Nephron (organoid): Measurements from ENCODE around the gene SUCNR1.
"Not testable (repeated sequence)": the region's sequence is repeated elsewhere in the genome, so short reads cannot be mapped to it uniquely, and the experiment has no call there.

Experiments
- H3K27ac Mint-ChIP-seq, 3 experiments: 2 replicates each; pipeline ENCODE4 v1.8.0; 2020; ENCODE audit warnings: mixed read lengths in 3 of 3, mild to moderate bottlenecking in 2 of 3, moderate library complexity in 1 of 3
- H3K27me3 Mint-ChIP-seq: 2 replicates; pipeline ENCODE4 v1.8.0; 2021; ENCODE audit warnings: low read depth, mild to moderate bottlenecking, moderate library complexity, mixed read lengths
- H3K36me3 Mint-ChIP-seq: 2 replicates; pipeline ENCODE4 v1.8.0; 2020; ENCODE audit warnings: low read depth, mixed read lengths
- H3K4me1 Mint-ChIP-seq: 2 replicates; pipeline ENCODE4 v1.8.0; 2020; ENCODE audit warnings: mixed read lengths
- H3K4me3 Mint-ChIP-seq, 3 experiments: 2 replicates each; pipeline ENCODE4 v1.8.0; 2020; ENCODE audit warnings: mild to moderate bottlenecking in 3 of 3, mixed read lengths in 3 of 3, moderate library complexity in 2 of 3
- H3K9me3 Mint-ChIP-seq: 2 replicates; pipeline ENCODE4 v1.8.0; 2020; ENCODE audit warnings: mixed read lengths
- TF ChIP-seq, protein P1 (sequence below), 3 experiments: fragments of 200-600 bp; sonication (generic); IDR thresholded peaks; one replicate each; pipeline ENCODE4 v1.5.0; 2021; ENCODE audit warnings: antibody characterized with exemption in 3 of 3; ENCODE audit not compliant: unreplicated experiment in 3 of 3

The SUCNR1 gene

DNA sequence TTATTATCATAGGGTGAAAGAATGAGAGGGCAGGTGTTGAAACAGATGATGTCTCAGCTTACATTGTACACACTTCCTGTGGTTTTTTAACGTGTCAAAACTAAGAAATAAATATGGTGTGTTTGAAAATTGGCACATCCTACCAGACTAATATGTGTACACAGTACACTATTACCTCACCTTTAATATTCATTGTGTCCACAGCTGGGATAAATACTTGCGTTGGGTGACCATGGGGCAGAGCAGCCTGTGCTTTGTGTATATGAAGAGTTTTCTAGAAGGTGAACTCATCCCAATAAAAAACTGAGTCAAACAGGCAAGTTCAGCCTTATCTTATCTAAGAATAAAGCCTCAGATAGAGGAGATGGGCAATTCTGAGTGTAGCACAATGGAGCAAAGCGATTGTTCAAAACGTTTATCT, 17.3 kb downstream of the SUCNR1 start:
- Mint-ChIP-seq H3K9me3 (no peaks in the 10 kb centered on the region), H3K4me1 (peaks cover 6% of the 10 kb centered on the region), H3K27ac (no peak overlapping the region), H3K4me3 (no peak overlapping the region), H3K27me3 (no peaks in the 10 kb centered on the region), H3K36me3 (no peaks in the 10 kb centered on the region)
- TF ChIP-seq, protein P1, sequence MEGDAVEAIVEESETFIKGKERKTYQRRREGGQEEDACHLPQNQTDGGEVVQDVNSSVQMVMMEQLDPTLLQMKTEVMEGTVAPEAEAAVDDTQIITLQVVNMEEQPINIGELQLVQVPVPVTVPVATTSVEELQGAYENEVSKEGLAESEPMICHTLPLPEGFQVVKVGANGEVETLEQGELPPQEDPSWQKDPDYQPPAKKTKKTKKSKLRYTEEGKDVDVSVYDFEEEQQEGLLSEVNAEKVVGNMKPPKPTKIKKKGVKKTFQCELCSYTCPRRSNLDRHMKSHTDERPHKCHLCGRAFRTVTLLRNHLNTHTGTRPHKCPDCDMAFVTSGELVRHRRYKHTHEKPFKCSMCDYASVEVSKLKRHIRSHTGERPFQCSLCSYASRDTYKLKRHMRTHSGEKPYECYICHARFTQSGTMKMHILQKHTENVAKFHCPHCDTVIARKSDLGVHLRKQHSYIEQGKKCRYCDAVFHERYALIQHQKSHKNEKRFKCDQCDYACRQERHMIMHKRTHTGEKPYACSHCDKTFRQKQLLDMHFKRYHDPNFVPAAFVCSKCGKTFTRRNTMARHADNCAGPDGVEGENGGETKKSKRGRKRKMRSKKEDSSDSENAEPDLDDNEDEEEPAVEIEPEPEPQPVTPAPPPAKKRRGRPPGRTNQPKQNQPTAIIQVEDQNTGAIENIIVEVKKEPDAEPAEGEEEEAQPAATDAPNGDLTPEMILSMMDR (IDR thresholded peaks at IDR 0.05; ENCODE audit: unreplicated experiment in 3 of 3) = no peak

DNA sequence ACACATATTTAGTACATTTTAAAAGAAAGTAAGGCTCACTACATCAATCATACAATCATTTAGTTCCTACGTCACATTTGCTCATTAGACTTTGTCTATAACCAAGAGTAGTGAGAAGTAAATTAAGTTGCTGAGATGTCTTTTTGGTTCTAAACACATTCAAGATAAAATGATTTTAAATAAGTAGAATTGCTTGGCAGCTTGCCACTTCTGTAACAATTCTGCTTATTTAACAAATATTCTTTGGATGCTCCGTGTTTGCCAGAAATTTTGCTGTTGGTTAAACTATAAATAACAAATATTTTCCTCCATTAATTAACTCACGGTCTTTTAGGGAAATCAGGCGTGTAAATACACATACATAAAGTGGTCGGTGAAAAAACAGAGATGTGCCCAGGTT, 18.3 kb downstream of the SUCNR1 start:
- Mint-ChIP-seq H3K4me1 (peaks cover 9% of the 10 kb centered on the region), H3K4me3 (no peak overlapping the region), H3K9me3 (no peaks in the 10 kb centered on the region), H3K27ac (no peak overlapping the region), H3K36me3 (no peaks in the 10 kb centered on the region), H3K27me3 (no peaks in the 10 kb centered on the region)
- TF ChIP-seq, protein P1 (IDR thresholded peaks at IDR 0.05; ENCODE audit: unreplicated experiment in 3 of 3) = no peak

DNA sequence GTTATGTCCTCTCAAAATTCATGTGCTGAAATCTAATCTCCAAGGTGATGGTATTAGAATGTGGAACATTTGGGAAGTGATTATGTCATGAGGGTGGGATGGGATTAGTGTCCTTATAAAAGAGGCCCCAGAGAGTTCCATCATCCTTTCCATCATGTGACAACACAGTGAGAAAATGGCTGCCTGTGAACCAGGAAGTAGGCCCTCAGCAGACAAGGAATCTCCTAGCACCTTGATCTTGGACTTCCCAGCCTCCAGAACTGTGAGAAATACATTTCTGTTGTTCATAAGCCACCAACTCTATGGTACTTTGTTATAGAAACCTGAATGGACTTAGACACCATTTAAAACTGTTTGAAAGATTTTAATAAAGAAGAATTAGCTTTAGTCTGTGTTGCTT, 20.8 kb downstream of the SUCNR1 start:
- H3K9me3 Mint-ChIP-seq = no peaks in the 10 kb centered on the region
- TF ChIP-seq, protein P1 (IDR thresholded peaks at IDR 0.05; ENCODE audit: unreplicated experiment in 3 of 3) = no peak
- H3K27ac Mint-ChIP-seq = no peak overlapping the region
- no peaks in the 10 kb centered on the region for H3K36me3 Mint-ChIP-seq
- H3K4me3 Mint-ChIP-seq = no peak overlapping the region
- H3K4me1 Mint-ChIP-seq = peaks cover 9% of the 10 kb centered on the region
- peaks cover 3% of the 10 kb centered on the region for H3K27me3 Mint-ChIP-seq

DNA sequence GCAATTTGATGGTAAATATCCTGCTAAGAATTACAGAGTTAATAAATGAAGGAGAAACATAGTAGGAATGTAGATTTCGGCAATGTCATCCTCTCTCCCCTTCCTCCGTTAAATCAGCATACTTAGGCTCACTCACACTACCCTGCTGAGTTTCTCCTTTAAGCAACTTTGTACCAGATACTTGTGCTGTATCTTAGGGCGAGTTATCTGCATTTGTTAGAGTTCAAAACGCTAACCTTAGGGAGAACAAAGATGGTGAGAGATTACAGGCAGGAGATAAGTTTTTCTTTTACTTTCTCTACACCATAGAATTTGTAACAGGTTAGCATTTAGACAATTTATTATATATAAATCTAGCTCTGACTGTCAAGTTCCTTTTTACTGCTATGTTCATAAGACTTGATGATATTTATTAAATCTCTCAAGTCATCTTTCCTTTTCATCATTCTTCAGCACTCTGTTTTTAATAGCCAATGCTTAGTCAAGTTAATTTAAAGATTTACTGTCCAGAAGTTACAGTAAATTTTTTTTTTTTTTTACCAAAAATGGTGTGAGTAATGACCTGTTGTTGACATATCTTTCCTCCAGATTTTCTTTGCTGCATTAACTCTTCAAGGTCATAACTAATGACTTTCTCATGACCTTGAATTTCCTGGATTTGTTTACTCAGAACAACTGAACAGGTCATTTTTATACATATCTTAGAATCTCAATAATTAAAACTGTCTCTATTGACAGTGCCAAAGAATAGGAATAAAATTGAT, 22.2 kb downstream of the SUCNR1 start:
- Mint-ChIP-seq H3K36me3 (no peaks in the 10 kb centered on the region), H3K4me1 (peaks cover 14% of the 10 kb centered on the region), H3K4me3 (no peak overlapping the region), H3K27ac (peak overlapping the region in 1 of 3 experiments; percentile 3), H3K9me3 (no peaks in the 10 kb centered on the region), H3K27me3 (peaks cover 3% of the 10 kb centered on the region)
- TF ChIP-seq, protein P1 (IDR thresholded peaks at IDR 0.05; ENCODE audit: unreplicated experiment in 3 of 3) = no peak

DNA sequence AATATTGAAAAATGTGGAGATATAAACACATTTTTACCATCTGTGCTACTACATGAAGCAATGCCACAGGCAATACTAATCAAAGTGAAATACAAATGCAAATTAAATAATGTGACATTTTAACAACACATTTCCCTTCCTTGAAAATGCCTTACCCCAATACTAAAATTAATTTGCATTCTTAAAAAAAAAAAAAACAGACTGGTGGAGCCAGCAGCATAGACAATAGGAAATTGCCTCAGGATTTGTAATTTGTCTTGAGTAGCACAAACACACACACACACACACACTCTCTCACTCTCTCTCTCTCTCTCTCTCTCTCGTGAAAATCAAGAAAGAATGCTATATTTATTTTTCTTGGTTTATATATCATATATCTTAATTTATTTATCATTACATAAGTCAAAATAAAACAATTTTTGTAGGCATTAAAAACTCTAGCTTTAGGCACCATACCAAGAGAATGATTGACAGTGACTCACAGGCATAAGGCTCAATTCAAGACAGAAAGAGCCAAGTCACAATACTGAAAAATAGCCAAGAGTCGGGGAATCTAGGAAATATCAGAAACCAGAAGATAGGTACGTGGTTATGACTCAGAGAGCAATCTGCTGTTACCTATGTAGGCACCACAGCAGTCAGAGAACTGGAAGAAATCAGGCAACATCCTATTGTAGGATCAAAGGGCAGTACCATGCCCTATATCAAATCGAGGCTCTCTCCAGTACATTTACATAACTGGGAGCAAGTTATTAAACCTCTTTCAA, 23.0 kb downstream of the SUCNR1 start:
- Mint-ChIP-seq H3K27me3 (peaks cover 3% of the 10 kb centered on the region), H3K27ac (no peak overlapping the region), H3K36me3 (no peaks in the 10 kb centered on the region), H3K4me1 (peaks cover 17% of the 10 kb centered on the region), H3K4me3 (no peak overlapping the region), H3K9me3 (no peaks in the 10 kb centered on the region)
- TF ChIP-seq, protein P1 (IDR thresholded peaks at IDR 0.05; ENCODE audit: unreplicated experiment in 3 of 3) = no peak

DNA sequence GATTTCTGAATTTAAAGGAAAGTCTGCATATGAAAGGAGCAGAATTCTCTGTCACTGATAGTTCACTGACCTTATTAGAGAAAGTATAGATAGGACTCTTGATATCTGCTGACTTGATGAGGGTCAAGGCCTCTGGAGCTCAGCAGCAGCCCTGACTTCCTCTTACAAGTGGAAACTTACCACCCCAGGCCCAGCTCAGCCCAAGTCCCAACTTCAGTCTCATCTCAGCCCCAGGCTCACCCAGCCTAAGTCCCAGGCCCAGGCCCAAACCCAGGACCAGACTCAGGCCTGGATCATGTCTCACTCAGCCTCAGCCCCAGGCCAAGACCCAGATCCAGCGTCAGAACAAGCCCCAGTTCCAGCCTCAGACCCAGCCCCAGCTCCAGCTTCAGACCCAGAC, 24.7 kb downstream of the SUCNR1 start:
- H3K9me3 Mint-ChIP-seq, H3K4me3 Mint-ChIP-seq, H3K36me3 Mint-ChIP-seq, H3K27ac Mint-ChIP-seq, H3K27me3 Mint-ChIP-seq: not testable (repeated sequence)
- H3K4me1 Mint-ChIP-seq = peaks cover 28% of the 10 kb centered on the region

DNA sequence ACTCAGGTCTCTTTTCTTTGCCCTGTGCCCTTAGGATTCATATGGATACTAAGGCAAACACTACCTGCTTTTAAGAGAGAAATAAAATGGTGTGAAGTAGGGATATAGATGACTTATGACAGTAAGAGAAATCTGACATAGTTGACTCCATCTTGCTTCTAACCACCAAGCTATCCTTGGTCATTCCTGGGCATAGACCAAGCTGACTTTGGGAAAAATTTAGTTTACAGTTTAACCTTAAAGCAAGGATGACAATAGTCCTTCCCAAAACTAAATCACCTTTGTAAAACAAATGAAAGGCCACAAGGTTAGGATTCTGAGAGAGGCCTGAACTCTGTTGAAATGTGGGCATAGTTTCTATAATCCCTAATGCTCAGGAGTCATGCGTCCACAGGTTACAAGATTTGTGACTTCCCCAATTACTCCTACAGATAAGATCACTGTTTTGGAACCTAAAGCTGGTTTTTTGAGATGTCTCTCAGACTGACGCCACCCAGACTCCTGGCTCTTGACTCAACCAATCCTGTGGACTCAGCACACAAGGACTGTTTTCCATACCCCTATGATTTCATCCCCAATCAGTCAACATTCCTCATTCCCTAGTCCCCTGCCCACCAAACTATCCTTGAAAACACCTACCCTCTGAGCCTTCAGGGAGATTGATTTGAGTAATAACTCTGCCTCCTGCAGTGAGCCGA, 25.3 kb downstream of the SUCNR1 start:
- not testable (repeated sequence) for H3K9me3 Mint-ChIP-seq, H3K27me3 Mint-ChIP-seq, H3K36me3 Mint-ChIP-seq, H3K4me3 Mint-ChIP-seq
- peaks cover 34% of the 10 kb centered on the region for H3K4me1 Mint-ChIP-seq
- peak overlapping the region in 1 of 3 experiments; percentile 10 for H3K27ac Mint-ChIP-seq
